Measurements from ENCODE around the gene NADSYN1.

- TF ChIP-seq CTCF (IDR thresholded peaks at IDR 0.05) (no peak), POLR2AphosphoS5 (IDR thresholded peaks at IDR 0.05) (no peak)
These were observed 45.1 kb downstream of the NADSYN1 start for GRCh38 chr11:71498091-71498490.
